A172 (cell line): Measurements from ENCODE around the gene TPCN1. TPM values are rescaled to one million over a fixed set of nuclear protein-coding genes. Genes with fewer than 3 reads are reported as not detected.
"Not testable (repeated sequence)": the region's sequence is repeated elsewhere in the genome, so short reads cannot be mapped to it uniquely, and the experiment has no call there.

Experiments used
- DNase-seq: peaks from one replicate; pipeline ENCODE4 v3.0.0-alpha.2; 2015; ENCODE audit warnings: low spot score
- total RNA-seq: library from RNA; depleted of rRNA; stranded (reverse); fragments of >200 nt; shearing (Covaris generic); gene quantifications from 2 replicates; pipeline ENCODE4 v1.2.3, GENCODE V29; 2014

The TPCN1 gene
- total RNA-seq, 1 experiment from 2014 or later, result 13.3 TPM

DNA sequence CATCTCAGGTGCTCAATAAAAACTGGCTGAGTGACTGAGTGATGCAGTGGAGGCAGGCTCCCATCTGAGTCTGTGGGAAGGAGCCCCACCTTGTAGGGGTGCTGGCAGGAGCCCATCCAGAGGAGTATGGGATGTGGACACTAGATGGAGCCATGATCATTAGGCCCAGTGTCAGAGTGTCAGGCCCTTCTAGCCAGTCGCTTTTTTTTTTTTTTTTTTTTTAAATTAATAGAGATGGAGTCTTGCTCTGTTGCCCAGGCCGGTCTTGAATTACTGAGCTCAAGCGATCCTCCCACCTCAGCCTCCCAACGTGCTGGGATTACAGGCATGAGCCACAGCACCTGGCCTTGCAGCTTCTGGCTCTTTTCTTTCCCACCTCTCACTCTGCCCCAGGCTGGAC, 24.3 kb upstream of the TPCN1 start:
- peak; percentile 81 for DNase-seq

- DNase-seq, result no peak
Observed at GRCh38 chr12:113197518-113198077, 23.7 kb upstream of the TPCN1 start.

GRCh38 chr12:113198296-113198695, 23.0 kb upstream of the TPCN1 start:
- no peak for DNase-seq

DNA sequence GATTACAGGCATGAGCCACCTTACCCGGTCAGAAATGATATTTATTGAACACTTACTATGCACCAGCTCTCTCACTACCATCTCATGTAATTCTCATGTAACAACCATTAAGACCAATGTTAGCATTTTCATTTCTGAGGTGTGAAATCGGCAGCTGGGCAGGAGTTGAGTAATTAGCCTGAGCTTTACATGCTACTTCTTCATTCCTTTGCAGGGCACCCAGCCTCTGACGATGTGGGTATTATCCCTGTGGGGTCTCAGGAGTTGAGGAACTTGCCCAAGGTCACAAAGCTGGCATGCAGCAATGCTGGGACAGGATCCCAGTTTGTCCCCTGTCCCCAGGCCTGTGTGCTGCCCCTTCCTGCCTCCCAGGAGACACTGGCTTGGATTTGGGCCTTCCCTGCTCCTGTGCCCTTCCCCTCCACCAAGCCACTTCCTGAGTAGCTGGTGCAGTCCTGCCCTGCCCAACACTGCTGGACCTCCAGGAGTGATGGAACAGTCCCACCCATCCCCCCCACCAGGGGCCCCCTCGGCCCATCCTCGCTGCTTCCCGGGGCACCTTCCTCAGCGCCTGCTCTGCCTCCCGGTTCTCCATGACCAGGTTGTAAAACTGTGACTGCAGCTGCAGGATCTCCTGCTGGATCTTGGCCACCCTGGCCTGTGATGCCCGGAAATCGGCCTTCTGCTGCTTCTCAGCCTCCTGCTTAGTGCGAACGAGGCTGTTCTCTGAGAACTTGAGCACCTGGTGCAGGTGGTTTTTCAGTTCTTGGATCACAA, 21.1 kb upstream of the TPCN1 start:
- DNase-seq, result no peak

- no peak for DNase-seq
Observed at GRCh38 chr12:113201187-113202177, 19.8 kb upstream of the TPCN1 start.

- no peak for DNase-seq
Observed at GRCh38 chr12:113202300-113203075, 18.8 kb upstream of the TPCN1 start.

- DNase-seq, result no peak
Observed at GRCh38 chr12:113203852-113204760, 17.2 kb upstream of the TPCN1 start.

DNA sequence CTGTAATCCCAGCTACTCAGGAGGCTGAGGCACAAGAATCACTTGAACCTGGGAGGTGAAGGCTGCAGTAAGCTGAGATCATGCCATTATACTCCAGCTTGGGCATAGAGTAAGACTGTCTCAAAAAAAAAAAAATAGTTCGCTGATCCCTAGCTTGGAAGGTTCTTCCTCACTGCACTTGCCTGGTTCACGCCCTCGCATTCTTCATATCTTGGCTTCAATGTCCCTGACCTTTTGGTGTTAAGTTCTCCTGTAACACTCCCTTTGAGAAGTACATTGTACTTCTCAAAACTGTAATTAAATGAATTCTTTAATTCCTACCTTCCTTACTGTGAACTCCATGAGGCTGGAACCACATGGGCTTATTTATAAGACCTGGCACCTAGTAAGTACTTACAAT, 16.5 kb upstream of the TPCN1 start:
- no peak for DNase-seq

- not testable (repeated sequence) for DNase-seq
Observed at GRCh38 chr12:113206802-113207201, 14.5 kb upstream of the TPCN1 start.

DNA sequence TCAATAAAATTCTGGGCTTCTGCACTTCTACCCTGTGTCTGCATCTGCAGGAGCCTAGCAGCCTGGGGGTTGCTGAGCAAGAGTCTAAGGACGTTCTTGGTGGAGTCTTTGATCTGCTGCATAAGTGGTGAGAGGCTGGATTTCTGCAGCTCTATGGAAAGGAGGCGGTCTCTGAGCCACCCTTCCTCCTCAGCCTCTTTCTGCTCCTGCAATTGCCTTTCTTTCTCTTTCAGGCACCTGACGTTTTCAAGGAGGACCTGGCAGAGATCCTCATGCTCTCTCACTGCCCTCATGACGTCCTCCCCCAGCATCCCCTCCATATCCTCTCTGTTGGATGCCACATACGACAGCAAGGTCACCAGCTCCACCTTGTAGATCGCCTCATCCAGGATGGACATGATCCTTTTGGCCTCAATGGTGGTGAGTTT, 13.6 kb upstream of the TPCN1 start:
- DNase-seq, result no peak

GRCh38 chr12:113208041-113208934, 13.0 kb upstream of the TPCN1 start:
- DNase-seq, result no peak

DNA sequence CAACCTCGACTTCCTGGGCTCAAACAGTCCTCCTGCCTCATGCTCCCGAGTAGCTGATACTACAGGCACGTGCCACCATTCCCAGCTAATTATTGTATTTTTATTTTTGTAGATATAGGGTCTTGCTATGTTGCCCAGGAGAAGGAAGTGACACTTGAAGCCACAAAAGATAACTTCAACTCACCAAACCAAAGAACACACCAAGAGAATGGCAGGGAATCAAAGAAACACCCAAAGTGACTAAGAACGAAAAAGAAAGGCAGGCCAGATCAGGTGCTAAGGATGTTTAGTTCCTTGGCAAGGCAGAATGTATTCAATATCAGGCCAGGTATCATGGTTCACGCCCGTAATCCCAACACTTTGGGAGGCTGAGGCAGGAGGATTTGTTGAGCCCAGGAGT, 10.1 kb upstream of the TPCN1 start:
- no peak for DNase-seq

GRCh38 chr12:113214895-113215400, 6.3 kb upstream of the TPCN1 start:
- DNase-seq, result peak; percentile 98

- DNase-seq, result no peak
Observed at GRCh38 chr12:113216027-113216426, 5.2 kb upstream of the TPCN1 start.

- no peak for DNase-seq
Observed at GRCh38 chr12:113220593-113221180, 577 bp upstream of the TPCN1 start.

- DNase-seq, result no peak
Observed at GRCh38 chr12:113221997-113222729, 899 bp downstream of the TPCN1 start.

- peak; percentile 78 for DNase-seq
Observed at GRCh38 chr12:113222730-113223531, 1.7 kb downstream of the TPCN1 start.
